CD1c-positive myeloid dendritic cell (primary cell): ENCODE results near the gene B3GALT4.

Experiments used
- DNase-seq: peaks from one replicate; pipeline ENCODE4 v3.0.0-alpha.2; 2016; ENCODE audit errors: extremely low spot score

The B3GALT4 gene

GRCh38 chr6:33292996-33293682 is 16.2 kb downstream of the B3GALT4 start:
- no peak for DNase-seq

DNA sequence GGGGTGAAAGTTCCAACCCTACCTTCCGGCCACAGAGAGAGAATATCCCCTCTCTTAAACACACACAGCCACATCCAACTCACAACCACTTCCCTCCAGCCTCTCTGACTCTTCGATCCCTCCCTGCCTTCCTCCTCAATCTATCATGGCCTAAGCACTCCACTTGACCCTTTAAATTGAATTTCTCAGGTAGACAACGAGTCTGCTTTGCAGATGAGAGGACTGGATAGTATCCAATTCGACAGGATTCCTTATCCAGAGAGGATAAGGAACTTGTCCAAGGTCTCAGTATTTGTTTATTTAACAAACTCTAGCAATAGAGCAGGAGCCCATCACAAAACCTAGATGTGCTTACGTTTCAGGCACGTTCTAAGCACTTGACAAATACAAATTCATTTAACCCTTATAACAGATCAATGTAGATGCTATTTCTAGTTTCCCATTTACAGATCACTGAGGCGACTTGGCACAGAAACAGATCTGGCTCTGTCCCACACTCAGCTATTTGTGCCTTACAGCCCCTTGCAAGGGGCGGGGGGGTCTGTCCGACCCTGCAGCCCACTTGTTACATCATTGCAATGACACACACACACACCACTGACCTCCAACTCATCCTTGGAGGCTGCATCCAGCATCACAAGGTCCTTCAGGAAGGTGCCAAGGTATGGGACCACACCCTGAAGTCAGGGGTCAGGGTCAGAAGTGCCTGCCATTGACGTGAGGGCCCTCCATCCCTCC is 17.3 kb downstream of the B3GALT4 start:
- DNase-seq, result no peak

DNA sequence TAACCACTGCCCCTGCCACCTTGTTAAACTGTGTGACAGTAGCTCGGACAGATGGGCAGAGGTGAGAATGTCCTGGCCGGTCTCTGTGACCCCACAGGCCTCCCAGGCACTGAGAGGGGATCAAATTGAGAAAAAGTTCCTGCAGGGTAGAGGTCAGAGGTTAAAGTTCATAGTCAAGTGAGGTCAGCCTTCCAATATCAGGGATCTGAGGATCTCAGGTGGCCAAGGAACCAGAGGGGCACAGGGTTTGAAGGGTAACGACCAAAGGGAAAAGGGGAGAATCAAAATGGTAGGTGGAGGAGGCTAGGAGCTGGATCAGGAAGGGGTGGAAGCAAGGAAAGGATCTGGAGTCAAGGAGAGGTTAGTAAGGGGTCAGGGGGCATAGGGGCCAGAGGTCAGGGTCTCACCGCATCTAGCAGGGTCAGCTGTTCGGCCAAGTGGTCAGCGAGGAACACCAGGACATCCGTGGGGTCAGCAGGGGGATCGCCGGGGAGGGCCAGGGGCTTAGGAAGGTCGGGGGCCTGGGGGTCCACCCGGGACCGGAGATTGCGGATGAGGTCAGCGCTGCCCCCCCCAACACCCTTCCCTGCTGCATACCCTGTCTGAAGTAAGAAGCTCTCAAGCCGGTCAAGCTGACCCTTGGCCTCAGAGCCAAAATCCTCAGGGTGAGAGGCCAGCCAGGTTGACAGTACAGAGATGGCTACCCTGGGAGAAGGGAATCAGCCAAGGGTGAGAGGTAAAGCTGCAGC is 18.9 kb downstream of the B3GALT4 start:
- DNase-seq, result no peak

- DNase-seq, result no peak
Observed at GRCh38 chr6:33296797-33297405, 20.0 kb downstream of the B3GALT4 start.

- peak; percentile 48 for DNase-seq
Observed at GRCh38 chr6:33297406-33297955, 20.6 kb downstream of the B3GALT4 start.

DNA sequence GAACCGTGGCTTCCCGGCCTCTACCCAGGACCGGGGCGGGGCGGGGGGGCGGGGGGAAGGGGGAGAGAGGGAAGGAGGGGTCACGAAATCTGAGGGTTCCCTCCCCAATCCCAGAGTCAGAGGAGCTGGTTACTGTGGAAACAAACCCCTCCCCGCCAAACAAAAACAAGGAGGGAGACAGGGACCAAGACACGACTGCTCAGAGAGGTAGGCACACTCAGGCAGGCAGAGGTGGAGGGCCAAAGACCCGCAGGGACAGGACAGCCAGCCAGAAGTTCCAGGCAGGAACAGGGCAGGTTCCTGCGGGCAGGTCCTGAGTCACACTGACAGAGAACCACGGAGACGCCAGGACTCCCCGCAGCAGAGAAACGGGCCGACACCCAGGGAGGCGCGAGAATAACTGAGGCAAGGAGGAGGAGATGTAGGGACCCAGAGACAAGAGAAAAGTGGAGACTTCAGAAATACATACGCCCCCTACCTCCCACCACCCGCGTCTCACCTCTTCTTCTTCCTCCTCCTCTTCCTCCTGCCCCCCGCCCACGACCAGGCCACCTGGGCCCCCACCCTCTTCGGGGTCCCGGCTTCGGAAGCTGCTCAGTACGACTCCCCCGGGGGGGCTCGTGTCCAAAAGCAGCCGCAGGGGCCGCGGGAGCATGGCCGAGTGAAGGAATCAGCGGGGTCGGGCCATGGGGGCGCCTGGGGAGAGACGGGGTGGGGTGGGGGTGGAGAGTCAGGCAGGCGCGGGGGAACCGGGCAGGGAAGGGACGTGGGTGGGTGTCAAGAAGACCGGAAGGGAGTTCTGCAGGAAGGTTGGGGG is 21.2 kb downstream of the B3GALT4 start:
- DNase-seq, result peak; percentile 88

- DNase-seq, result peak; percentile 77
Observed at GRCh38 chr6:33298773-33299236, 21.9 kb downstream of the B3GALT4 start, which contains the start of gene RGL2. Gene RGL2 (minus strand): TSS chr6:33298942. CDS start chr6:33298610, 332 bp downstream.

- DNase-seq, result peak; percentile 96
Observed at GRCh38 chr6:33299237-33299944, 22.5 kb downstream of the B3GALT4 start.

DNA sequence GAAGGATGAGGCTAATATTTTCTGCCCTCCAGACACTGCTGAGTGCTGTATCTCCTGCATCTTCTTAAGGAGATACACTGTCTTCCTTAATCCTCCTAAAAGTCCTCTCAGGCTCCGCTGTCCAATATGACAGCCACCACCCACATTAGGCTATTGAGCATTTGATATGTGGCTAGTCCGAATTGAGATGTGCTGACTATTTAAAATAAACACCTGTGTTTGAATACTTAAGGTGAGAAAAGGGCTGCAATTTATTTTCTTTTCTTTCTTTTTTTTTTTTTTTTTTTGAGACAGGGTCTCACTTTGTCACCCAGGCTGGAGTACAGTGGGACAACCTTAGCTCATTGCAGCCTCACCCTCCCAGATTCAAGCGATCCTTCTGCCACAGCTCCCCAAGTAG is 25.0 kb downstream of the B3GALT4 start:
- DNase-seq, result no peak

- no peak for DNase-seq
Observed at GRCh38 chr6:33304216-33304615, 27.3 kb downstream of the B3GALT4 start.

DNA sequence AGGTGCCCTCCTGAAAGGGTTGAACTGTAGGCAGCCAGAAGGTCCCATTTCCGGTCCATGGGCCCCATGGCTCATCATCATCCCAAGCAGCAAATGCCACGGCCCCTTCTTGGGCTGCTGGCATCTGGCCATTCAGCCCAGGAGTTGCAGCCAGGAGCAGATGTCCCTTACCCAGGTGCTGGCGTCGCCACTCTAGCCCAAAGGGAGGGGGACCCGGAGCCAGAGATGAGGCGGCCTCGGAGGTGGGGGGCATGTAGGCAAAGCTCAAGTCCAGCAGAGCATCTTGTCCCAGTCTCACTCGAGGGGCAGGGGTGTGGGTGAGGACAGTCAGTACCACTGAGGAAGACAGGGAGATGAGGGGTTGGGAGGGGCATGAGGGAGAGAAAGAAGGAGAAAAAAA is 28.1 kb downstream of the B3GALT4 start:
- DNase-seq, result no peak

DNA sequence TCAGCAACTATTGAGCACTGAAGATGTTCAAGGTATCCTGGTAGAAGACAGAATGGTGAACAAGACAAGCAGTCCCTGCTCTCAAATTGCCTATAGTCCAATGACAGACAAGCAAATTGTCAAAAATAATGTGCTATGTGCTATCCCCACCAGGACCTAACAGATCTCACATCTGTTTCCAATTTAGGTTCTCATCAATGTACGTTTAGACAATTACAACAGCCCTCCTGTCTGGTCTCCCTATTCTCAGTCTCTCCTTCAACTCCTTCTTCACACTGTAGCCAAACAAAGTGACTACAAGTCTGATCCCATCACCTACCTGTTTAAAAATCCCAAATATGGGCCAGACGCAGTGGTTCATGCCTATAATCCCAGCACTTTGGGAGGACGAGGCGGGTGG is 29.4 kb downstream of the B3GALT4 start:
- DNase-seq, result no peak

- peak; percentile 78 for DNase-seq
Observed at GRCh38 chr6:33312361-33313104, 35.6 kb downstream of the B3GALT4 start.

DNA sequence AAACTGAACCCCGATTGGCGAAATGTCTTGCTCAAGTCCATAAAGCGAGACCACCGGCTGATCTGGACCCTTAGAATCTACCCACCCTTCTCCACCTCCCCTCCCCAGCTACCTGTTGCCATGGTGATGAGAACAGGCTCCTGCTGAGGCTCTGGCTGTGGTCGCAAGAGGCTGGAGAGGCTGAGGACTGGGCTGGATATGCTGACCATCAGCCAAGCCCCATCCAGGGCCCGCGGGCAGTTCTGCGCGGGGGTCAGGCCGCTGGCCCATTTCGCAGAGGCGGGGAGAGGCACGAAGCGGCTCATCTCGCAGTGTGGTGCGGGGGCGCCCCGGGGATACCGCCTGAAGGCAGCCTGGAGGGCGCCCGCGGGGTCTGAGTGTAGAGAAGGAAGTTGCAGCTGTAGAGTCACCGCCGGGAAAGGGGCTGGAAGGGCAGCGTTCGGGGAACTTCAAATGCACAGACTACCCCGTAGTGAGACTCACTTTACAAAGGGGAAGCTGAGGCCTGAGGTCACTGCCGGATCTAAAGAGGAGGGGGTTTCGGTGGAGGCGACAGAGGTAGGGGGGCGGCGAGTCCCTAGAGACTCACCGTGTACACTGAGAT is 36.3 kb downstream of the B3GALT4 start:
- peak; percentile 91 for DNase-seq

DNA sequence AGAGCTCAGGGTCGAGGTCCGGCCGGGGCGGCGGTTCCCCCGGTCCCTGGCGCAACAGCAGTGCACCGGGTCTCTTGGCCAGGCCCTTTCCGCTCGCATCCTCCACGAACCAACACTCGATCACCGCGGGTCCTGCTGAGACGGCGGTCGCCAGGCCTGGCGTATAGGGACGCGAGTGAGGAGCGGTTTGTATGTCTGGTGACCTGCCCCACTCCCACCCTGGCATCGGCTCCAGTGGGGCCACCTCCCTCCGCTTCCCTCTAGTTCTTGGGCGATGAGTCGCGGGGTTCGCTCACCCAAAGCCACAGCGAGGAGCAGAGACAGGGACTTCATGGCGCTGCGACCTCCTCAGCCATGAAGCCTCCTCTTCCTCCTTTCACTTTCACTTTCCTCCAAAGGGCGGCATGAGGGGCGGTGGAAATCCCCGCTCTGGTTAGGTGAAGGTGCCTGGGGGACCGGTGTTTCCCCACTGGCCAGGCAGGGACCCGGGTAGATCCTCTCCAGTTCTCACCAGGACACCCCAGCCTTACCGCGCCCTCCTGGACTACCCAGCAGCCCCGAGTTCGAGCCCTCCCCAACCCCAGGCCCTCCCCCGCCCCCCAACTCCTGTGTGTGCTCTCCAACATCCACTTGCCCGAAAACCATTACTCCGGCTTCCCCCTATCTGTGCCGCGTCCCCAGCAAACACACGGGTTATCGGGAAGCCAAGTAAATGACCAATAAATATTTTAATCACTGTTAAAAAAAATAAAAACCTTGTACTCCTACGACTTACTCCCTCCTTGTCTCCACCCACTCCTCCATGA is 37.0 kb downstream of the B3GALT4 start, which contains the start of gene TAPBP:
TSS of gene TAPBP (minus strand) at position 370 of the 806 bp plus-strand sequence. CDS start at position 333, 37 bp downstream.
- DNase-seq, result peak; percentile 84

- DNase-seq, result peak; percentile 91
Observed at GRCh38 chr6:33314515-33314942, 37.6 kb downstream of the B3GALT4 start.

- DNase-seq, result no peak
Observed at GRCh38 chr6:33314943-33315792, 38.2 kb downstream of the B3GALT4 start.
